ENCODE measurements around the gene TAB3.

The TAB3 gene

DNA sequence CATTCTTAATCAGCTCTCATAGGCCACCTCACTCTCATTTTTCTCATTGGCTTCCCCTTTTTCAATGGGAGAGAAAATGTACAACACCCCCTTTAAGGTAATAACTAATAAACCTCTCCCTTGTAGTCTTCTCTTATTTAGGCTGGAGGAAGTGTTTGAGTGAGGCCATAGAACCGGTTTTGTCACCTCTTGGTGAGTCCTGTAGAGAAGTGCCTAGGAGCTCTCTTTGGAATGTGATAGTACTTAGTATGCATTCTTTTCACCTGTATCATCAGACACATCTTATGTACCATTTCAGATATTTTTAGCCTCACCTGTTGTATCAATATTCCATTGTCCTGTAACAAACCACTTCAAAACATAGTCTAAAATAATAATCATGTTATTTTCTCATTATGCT, 3.5 kb upstream of the TAB3 start:
- TF ChIP-seq SIN3A (IDR thresholded peaks at IDR 0.05; ENCODE audit: borderline replicate concordance, insufficient read depth, low read length) (no peak), FOXP2 (optimal IDR thresholded peaks at IDR 0.05; ENCODE audit: borderline replicate concordance, extremely low read depth, extremely low read length, insufficient read depth) (no peak), POLR2AphosphoS5 (IDR thresholded peaks at IDR 0.05; ENCODE audit: low read depth, low read length) (no peak), TAF1 (IDR thresholded peaks at IDR 0.05; ENCODE audit: borderline replicate concordance, insufficient read depth, low read length) (no peak), REST (IDR thresholded peaks at IDR 0.05; ENCODE audit: insufficient read depth in 1 of 2, low read depth in 2 of 2, low read length in 2 of 2) (no peak)

GRCh38 chrX:30888526-30889146, 418 bp downstream of the TAB3 start:
- TF ChIP-seq SIN3A (IDR thresholded peaks at IDR 0.05; ENCODE audit: borderline replicate concordance, insufficient read depth, low read length) (no peak), POLR2AphosphoS5 (IDR thresholded peaks at IDR 0.05; ENCODE audit: low read depth, low read length) (no peak), REST (IDR thresholded peaks at IDR 0.05; ENCODE audit: insufficient read depth in 1 of 2, low read depth in 2 of 2, low read length in 2 of 2) (no peak), TAF1 (IDR thresholded peaks at IDR 0.05; ENCODE audit: borderline replicate concordance, insufficient read depth, low read length) (no peak), FOXP2 (optimal IDR thresholded peaks at IDR 0.05; ENCODE audit: borderline replicate concordance, extremely low read depth, extremely low read length, insufficient read depth) (no peak)

DNA sequence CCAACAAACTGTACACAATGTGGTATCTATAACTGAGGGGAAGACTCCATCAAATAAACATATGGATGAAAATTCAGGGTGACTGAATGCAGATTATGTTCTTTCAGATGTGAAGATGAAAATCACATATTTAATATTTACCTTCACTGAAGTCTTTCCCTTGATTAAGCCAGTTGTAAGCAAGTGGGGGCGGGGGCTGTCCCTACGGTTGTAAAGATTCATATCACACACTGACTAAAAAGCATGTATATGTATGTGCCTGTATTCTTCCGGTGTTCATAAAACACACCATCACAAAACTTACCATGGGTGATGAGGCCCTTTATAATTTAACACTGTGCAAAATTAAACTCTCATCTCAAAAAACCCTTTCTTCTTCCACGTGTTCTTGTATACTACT, 1.3 kb downstream of the TAB3 start:
- TF ChIP-seq REST (IDR thresholded peaks at IDR 0.05; ENCODE audit: insufficient read depth in 1 of 2, low read depth in 2 of 2, low read length in 2 of 2) (no peak), POLR2AphosphoS5 (IDR thresholded peaks at IDR 0.05; ENCODE audit: low read depth, low read length) (no peak), TAF1 (IDR thresholded peaks at IDR 0.05; ENCODE audit: borderline replicate concordance, insufficient read depth, low read length) (no peak), FOXP2 (optimal IDR thresholded peaks at IDR 0.05; ENCODE audit: borderline replicate concordance, extremely low read depth, extremely low read length, insufficient read depth) (no peak), SIN3A (IDR thresholded peaks at IDR 0.05; ENCODE audit: borderline replicate concordance, insufficient read depth, low read length) (no peak)

GRCh38 chrX:30887288-30887687, 1.8 kb downstream of the TAB3 start:
- TF ChIP-seq SIN3A (IDR thresholded peaks at IDR 0.05; ENCODE audit: borderline replicate concordance, insufficient read depth, low read length) (no peak), FOXP2 (optimal IDR thresholded peaks at IDR 0.05; ENCODE audit: borderline replicate concordance, extremely low read depth, extremely low read length, insufficient read depth) (no peak), REST (IDR thresholded peaks at IDR 0.05; ENCODE audit: insufficient read depth in 1 of 2, low read depth in 2 of 2, low read length in 2 of 2) (no peak), TAF1 (IDR thresholded peaks at IDR 0.05; ENCODE audit: borderline replicate concordance, insufficient read depth, low read length) (no peak), POLR2AphosphoS5 (IDR thresholded peaks at IDR 0.05; ENCODE audit: low read depth, low read length) (no peak)
